IPS-11a (cell line): ENCODE measurements around the gene CASP4.
"Not testable (repeated sequence)": the region's sequence is repeated elsewhere in the genome, so short reads cannot be mapped to it uniquely, and the experiment has no call there.

Source experiments
- H3K4me3 ChIP-seq: one replicate; pipeline ENCODE4 v1.5.1; 2013; ENCODE audit warnings: low read depth, low read length, control low read depth

The CASP4 gene

GRCh38 chr11:104968355-104968855, at the start of gene CASP4:
Gene CASP4, minus strand, starts transcription at chr11:104968574. Its CDS starts 49 bp downstream, at chr11:104968525.
- no peak within 1 kb of the TSS for H3K4me3 ChIP-seq

- H3K4me3 ChIP-seq: no peak overlapping the region
Measured at GRCh38 chr11:105007463-105007862, 39.1 kb upstream of the CASP4 start.

- H3K4me3 ChIP-seq: no peak overlapping the region
Measured at GRCh38 chr11:105005451-105005845, 37.1 kb upstream of the CASP4 start.

GRCh38 chr11:105004021-105004420, 35.6 kb upstream of the CASP4 start:
- no peak overlapping the region for H3K4me3 ChIP-seq

GRCh38 chr11:105003151-105003550, 34.8 kb upstream of the CASP4 start:
- H3K4me3 ChIP-seq: no peak overlapping the region

- H3K4me3 ChIP-seq: no peak overlapping the region
Measured at GRCh38 chr11:105000797-105001196, 32.4 kb upstream of the CASP4 start.

- no peak overlapping the region for H3K4me3 ChIP-seq
Measured at GRCh38 chr11:105000167-105000566, 31.8 kb upstream of the CASP4 start.

GRCh38 chr11:104999721-105000120, 31.3 kb upstream of the CASP4 start:
- H3K4me3 ChIP-seq: no peak overlapping the region

- no peak overlapping the region for H3K4me3 ChIP-seq
Measured at GRCh38 chr11:104997288-104997687, 28.9 kb upstream of the CASP4 start.

- H3K4me3 ChIP-seq: no peak overlapping the region
Measured at GRCh38 chr11:104995001-104995408, 26.6 kb upstream of the CASP4 start.

GRCh38 chr11:104992781-104993180, 24.4 kb upstream of the CASP4 start:
- H3K4me3 ChIP-seq: no peak overlapping the region

- no peak overlapping the region for H3K4me3 ChIP-seq
Measured at GRCh38 chr11:104991994-104992393, 23.6 kb upstream of the CASP4 start.

GRCh38 chr11:104984808-104985207, 16.4 kb upstream of the CASP4 start:
- no peak overlapping the region for H3K4me3 ChIP-seq

- no peak overlapping the region for H3K4me3 ChIP-seq
Measured at GRCh38 chr11:104979839-104980238, 11.5 kb upstream of the CASP4 start.

GRCh38 chr11:104973616-104974015, 5.2 kb upstream of the CASP4 start:
- no peak overlapping the region for H3K4me3 ChIP-seq

- H3K4me3 ChIP-seq: not testable (repeated sequence)
Measured at GRCh38 chr11:104972924-104973323, 4.5 kb upstream of the CASP4 start.

- H3K4me3 ChIP-seq: no peak overlapping the region
Measured at GRCh38 chr11:104970756-104971155, 2.4 kb upstream of the CASP4 start.

- no peak overlapping the region for H3K4me3 ChIP-seq
Measured at GRCh38 chr11:104968856-104969776, 742 bp upstream of the CASP4 start.

GRCh38 chr11:104967534-104968354, 630 bp downstream of the CASP4 start:
- no peak overlapping the region for H3K4me3 ChIP-seq

GRCh38 chr11:104965735-104966134, 2.6 kb downstream of the CASP4 start:
- H3K4me3 ChIP-seq: no peak overlapping the region

- H3K4me3 ChIP-seq: no peak overlapping the region
Measured at GRCh38 chr11:104964247-104964646, 4.1 kb downstream of the CASP4 start.

- H3K4me3 ChIP-seq: no peak overlapping the region
Measured at GRCh38 chr11:104962852-104963251, 5.5 kb downstream of the CASP4 start.
